OCI-LY3 (cell line): Measurements from ENCODE around the gene SMAD6.

Experiments
- H2AFZ ChIP-seq: fragments of 200-600, 300-600 bp; shearing (Covaris generic); 2 replicates; pipeline ENCODE4 v1.6.0; 2014; ENCODE audit warnings: antibody characterized with exemption, low read depth, low read length
- H3K27ac ChIP-seq: fragments of 200-600, 300-600 bp; sonication (generic); 2 replicates; pipeline ENCODE4 v1.5.1; 2014; ENCODE audit warnings: mild to moderate bottlenecking, low read length, moderate library complexity, mixed read lengths
- H3K27me3 ChIP-seq: fragments of 200-600, 300-600 bp; sonication (generic); 2 replicates; pipeline ENCODE4 v1.6.1; 2014; ENCODE audit warnings: low read depth, low read length, mixed read lengths
- H3K36me3 ChIP-seq: fragments of 200-600, 300-600 bp; sonication (generic); replicated peaks from 2 replicates; pipeline ENCODE3; 2014; ENCODE audit warnings: low read depth, low read length, mixed read lengths
- H3K4me1 ChIP-seq: fragments of 300-600, 200-600 bp; sonication (generic); 2 replicates; pipeline ENCODE4 v1.6.1; 2014; ENCODE audit warnings: low read length, mixed read lengths
- H3K4me2 ChIP-seq: fragments of 200-600, 300-600 bp; sonication (generic); 2 replicates; pipeline ENCODE4 v1.6.1; 2014; ENCODE audit warnings: low read length, mixed read lengths
- H3K4me3 ChIP-seq: fragments of 300-600, 200-600 bp; sonication (generic); 2 replicates; pipeline ENCODE4 v1.5.1; 2014; ENCODE audit warnings: antibody characterized with exemption, mild to moderate bottlenecking, low read length, moderate library complexity
- H3K79me2 ChIP-seq: fragments of 300-600, 200-600 bp; shearing (Covaris generic); 2 replicates; pipeline ENCODE4 v1.6.1; 2014; ENCODE audit warnings: mild to moderate bottlenecking, low read length, mixed read lengths
- H3K9ac ChIP-seq: fragments of 300-600, 200-600 bp; shearing (Covaris generic); 2 replicates; pipeline ENCODE4 v1.6.0; 2014; ENCODE audit warnings: mild to moderate bottlenecking, low read length, moderate library complexity
- H3K9me3 ChIP-seq: fragments of 200-600, 300-600 bp; shearing (Covaris generic); 2 replicates; pipeline ENCODE4 v1.6.1; 2014; ENCODE audit warnings: low read length, mixed read lengths; ENCODE audit not compliant: insufficient read depth
- H4K20me1 ChIP-seq: fragments of 200-600, 300-600 bp; sonication (generic); 2 replicates; pipeline ENCODE4 v1.6.1; 2016; ENCODE audit warnings: low read length, mixed read lengths; ENCODE audit not compliant: insufficient read depth
- CTCF ChIP-seq: fragments of 200-600, 300-600 bp; sonication (generic); IDR thresholded peaks from 2 replicates; pipeline ENCODE4 v1.5.1; 2014; ENCODE audit warnings: antibody characterized with exemption, low read length, low read depth
- EZH2phosphoT487 ChIP-seq: fragments of 200-600 bp; shearing (Covaris generic); IDR thresholded peaks from 2 replicates; pipeline ENCODE4 v1.6.1; 2018; ENCODE audit warnings: antibody characterized with exemption, mixed run types, low read depth

Gene SMAD6

GRCh38 chr15:66763186-66764071, 61.4 kb downstream of the SMAD6 start:
- no peaks in the 10 kb centered on the region for H3K9me3 ChIP-seq
- H3K27ac ChIP-seq = no peak overlapping the region
- no peak overlapping the region for H3K4me3 ChIP-seq
- no peak overlapping the region for H3K9ac ChIP-seq
- no peaks in the 10 kb centered on the region for H3K36me3 ChIP-seq
- no peaks in the 10 kb centered on the region for H3K79me2 ChIP-seq
- H3K27me3 ChIP-seq = peaks cover 21% of the 10 kb centered on the region
- TF ChIP-seq CTCF = no peak
- no peak for TF ChIP-seq EZH2phosphoT487
- peaks cover 17% of the 10 kb centered on the region for H3K4me1 ChIP-seq
- no peak overlapping the region for H2AFZ ChIP-seq
- no peaks in the 10 kb centered on the region for H4K20me1 ChIP-seq
- no peak overlapping the region for H3K4me2 ChIP-seq

GRCh38 chr15:66764072-66764786, 62.2 kb downstream of the SMAD6 start:
- H3K36me3 ChIP-seq = no peaks in the 10 kb centered on the region
- H3K4me3 ChIP-seq = no peak overlapping the region
- no peak overlapping the region for H3K9ac ChIP-seq
- no peak overlapping the region for H2AFZ ChIP-seq
- H3K27ac ChIP-seq = no peak overlapping the region
- H3K4me1 ChIP-seq = peaks cover 17% of the 10 kb centered on the region
- no peaks in the 10 kb centered on the region for H3K9me3 ChIP-seq
- H3K27me3 ChIP-seq = peaks cover 21% of the 10 kb centered on the region
- H3K4me2 ChIP-seq = no peak overlapping the region
- H3K79me2 ChIP-seq = no peaks in the 10 kb centered on the region
- no peaks in the 10 kb centered on the region for H4K20me1 ChIP-seq
- TF ChIP-seq EZH2phosphoT487 = no peak
- no peak for TF ChIP-seq CTCF

GRCh38 chr15:66765478-66766281, 63.6 kb downstream of the SMAD6 start:
- peak overlapping the region; percentile 23; the same call in 1 of the 2 replicates for H3K9ac ChIP-seq
- no peaks in the 10 kb centered on the region for H3K9me3 ChIP-seq
- H3K4me2 ChIP-seq = peak overlapping the region; percentile 91
- peaks cover 17% of the 10 kb centered on the region for H3K4me1 ChIP-seq
- H2AFZ ChIP-seq = 0 out of 2 replicates have a peak overlapping the region, but pooled peaks have one; percentile 36
- no peaks in the 10 kb centered on the region for H3K79me2 ChIP-seq
- no peak overlapping the region for H3K27ac ChIP-seq
- no peaks in the 10 kb centered on the region for H4K20me1 ChIP-seq
- TF ChIP-seq CTCF (no peak), EZH2phosphoT487 (no peak)
- H3K36me3 ChIP-seq = no peaks in the 10 kb centered on the region
- peak overlapping the region; percentile 59 for H3K4me3 ChIP-seq
- peaks cover 21% of the 10 kb centered on the region for H3K27me3 ChIP-seq
